SW480 (cell line): ENCODE results near the gene GNG4.
"Not testable (repeated sequence)": the region's sequence is repeated elsewhere in the genome, so short reads cannot be mapped to it uniquely, and the experiment has no call there.

Experiments used
- DNase-seq: peaks from one replicate; pipeline ENCODE4 v3.0.0-alpha.2; 2016; ENCODE audit warnings: low spot score

The GNG4 gene

DNA sequence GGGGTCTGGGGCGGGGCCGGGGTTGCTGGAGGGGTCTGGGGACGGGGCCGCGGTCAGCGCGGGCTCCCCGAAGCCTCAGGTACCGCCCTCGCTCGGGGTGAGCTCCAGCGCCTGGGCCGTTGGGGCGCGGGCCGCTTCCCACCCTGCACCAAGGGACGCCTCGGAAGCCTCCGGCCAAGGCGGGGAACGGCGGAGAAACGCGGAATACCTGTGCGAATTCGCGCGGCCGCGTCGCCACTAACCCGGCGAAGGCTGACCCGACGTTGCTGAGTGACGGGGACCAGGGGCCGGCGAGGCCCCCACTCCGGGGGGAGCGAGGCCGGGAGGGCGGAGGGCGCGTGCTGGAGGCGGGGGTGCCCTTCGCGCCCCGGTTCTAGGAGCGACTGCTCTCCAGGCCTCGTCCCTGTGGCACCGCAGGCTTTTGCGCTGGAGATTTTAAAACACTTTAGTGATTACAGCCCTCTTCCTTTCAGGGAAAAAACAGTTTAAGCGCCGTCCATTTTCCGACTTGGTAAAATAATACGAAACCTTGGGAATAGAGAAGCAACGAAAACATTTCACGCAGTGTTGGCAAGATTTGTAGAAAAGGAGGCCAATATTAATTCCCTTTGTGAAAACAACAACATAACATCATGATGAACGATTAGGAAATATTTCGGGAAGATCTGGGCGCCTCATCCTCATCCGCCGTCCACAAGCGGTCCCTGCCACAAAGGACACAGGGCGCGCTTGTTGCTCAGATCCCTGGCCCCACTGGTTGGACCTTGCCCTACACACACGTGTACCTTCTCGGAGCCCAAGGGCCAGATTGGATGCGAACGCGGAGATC is 971 bp upstream of the GNG4 start:
- DNase-seq, result peak; percentile 85

DNA sequence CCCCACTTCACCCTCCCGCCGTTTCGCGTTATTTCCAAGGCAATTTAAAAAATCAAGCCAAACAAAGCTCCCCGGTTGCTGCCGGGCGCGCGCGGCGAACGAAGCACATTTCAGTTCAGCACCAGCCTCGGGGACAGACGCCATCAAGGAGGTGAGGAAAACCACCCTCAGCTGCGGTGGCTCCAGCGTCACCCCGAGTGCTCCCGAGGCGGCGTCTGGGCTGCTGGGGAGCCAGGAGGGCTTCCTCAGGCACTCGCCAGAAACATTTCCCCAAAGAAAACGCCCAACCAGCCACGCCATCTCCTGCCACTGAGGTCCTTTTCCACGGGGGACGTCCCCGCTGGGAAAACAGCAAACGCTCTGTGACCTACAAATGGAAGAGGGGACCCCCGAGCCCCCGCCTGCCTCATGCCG is 623 bp downstream of the GNG4 start:
- peak; percentile 70 for DNase-seq

DNA sequence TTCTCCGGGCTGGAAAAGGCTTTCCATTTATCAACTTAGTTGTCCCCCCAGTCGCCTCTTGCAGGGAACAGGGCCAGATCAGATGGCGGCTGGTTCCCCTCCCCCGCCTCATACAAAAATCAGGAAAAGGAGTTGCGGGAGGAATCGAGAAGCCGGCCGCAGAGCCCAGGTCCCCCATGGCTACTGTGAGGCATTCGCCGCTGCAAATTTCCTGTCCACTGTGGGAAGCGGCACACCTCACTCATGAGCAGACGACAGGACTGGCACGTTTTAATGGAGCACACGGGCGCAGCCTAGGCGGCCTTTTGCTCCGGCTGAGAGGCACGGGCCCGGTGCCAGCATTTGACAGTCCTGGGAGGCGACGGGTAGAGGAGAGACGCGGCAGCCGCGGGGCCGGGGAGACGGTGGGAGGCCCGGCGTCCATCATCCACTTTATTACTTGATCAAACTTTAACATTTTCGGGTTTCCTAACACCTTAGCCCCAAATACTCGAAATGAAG is 1.1 kb downstream of the GNG4 start:
- DNase-seq, result peak; percentile 69

DNA sequence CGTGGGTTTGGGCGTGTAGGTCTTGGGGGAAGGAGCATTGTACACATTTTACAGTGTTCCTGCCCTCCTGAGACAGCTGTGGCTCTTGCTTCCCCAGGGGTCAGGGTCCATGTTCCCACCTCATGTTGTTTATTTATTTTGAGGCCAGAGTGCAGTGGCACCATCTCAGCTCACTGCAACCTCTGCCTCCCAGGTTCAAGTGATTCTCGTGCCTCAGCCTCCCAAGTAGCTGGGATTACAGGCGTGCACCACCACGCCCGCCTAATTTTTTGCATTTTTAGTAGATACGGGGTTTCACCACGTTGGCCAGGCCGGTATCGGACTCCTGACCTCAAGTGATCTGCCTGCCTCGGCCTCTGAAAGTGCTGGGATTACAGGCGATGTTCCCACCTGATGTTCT is 2.0 kb downstream of the GNG4 start:
- DNase-seq, result not testable (repeated sequence)

DNA sequence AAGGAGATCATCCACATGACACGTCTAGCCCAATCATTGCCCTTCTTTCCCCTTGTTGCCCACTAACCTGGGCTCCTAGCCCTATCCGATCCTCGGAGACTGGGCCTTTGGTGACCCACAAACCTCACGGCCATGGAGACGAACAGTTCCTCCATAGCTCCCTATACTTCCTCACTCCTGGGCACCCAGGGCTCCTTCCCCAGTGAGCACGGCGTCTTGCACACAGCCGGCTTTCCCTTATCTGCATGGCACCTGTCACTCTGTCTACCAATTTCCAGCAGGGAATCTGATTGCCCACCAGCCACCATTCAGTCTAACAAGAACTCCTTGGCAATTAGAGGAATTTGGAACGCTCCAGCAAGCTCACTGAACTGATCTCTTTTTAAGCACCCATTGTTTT is 3.1 kb downstream of the GNG4 start:
- DNase-seq, result no peak

DNA sequence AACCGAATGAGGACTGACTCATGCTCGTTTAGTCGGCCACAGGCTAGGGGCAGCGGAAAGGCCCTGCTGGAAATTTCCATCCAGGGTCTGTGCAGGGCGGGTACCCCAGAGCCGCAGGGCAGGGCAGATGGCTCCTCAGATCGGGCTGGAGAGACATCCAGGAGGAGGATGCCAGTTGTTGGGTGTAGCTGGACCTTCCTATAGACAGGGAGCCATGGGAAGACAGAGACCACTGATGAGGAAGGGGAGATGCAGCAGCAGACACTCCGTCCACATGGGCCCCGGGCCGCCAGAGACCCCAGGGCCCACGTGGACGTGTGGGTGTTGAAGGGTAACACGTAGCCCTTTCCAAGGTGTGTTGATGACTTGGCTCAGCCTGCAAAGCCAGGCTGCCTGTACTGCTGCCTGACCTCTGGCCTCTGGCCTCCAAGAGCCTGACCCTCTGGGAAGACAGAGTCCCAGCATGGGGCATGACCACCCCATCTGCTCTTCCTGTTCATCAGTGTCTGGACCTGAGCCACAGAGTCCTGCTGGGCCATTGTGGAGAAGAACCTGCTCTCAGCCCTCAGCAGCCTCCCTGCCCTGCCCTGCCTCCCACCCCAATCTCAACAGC is 4.8 kb downstream of the GNG4 start:
- DNase-seq, result no peak

DNA sequence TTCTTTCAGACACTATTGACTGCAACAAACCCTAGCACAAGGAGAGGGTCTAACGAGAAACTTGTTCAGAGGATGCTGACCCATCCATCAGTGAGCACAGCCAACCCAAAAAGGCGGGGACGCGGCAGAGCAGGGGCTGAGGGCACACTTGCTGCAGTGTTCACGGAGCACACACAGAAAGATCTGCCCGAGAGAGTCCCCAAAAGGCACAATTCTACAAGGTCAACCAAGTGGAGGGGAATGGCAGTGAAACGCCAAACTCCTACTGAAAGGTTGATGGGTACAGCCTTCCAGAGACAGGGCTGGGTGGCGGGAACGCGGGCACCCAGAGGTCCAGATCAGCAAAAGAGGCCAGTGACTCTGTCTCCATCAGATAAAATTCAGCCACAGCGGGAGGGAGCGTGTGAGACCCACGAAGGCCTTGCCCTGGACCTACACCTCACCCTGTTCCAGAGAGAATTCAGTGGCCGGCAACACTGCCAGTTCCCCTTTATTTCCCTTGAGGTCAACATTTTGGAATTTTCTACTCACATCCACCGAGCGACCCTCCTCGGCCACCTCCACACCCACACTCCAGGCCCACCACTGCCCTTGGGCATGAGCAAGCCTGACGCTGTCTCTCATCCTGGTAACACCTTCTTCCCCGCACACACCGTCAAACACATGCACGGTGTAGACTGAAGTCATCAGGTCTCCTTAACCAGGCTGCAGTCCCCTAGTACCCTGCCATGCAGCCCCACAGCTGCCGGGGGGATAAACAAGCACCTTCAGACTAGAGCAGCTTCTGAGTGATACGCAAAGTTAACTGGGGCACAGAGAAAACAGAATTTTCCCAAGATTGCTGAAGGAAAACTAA is 5.5 kb downstream of the GNG4 start:
- no peak for DNase-seq

DNA sequence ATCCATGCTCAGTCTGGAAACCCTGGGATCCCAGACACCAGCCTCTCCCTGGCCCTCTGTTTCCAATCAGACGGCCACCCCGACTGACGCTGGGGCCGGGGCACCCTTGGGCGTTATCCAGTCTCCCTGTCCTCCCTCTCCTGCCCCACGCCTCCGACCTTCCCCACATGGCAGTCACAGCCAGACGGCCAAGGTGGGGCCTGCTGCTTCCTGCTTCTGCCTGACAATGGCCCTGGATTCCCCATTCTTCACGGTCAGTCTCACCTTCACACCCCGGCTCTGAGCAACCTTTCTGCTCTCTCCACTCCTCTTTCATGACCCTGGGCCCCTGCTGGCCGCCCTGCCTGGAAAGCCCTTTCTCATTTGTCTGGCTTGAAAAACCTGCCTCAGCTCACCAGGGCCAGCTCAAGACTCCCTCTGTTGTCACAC is 6.6 kb downstream of the GNG4 start:
- DNase-seq, result no peak

DNA sequence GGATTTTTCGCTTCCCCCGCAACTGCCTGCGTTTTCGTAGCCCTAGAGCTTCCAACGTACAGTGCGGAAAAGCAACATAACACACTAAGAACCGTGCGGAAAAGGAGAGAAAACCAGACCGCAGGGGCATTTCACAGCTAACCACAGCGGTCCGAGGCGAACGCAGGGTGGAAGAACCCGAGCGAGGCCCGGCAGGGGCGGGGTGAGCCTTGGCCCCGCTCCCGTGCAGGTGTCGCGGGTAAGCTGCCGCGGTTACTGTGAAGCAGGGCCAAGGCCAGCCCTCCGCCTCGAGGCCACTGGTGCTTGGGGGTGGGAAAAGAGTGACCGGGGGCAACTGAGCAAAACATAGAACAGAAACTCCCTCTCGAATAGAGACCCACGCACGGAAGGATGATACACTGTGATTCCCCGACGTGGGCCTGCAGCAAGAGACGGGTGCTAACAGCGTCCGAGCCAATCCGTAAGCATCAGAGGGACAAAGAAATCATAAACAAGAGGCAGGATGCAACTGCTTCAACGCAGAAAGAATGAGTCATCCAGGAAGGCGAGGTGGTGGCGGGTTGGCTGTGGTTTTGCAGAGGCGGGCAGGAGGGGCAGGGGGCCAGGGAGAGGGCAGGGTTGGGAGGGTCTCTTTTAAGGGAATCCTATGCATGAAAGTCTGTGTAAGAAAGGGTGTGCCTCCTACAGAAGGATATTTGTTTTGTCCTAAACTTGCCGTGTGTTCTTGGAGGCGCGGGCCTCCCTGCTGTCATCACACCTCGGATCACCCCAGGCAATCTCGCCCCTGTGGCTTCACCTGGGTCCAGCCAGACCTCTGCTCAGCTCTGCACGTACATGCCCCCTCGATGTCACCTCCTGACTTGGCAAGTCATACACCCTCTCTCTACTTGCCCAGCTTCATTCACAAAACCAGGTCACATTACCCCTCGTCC is 7.3 kb downstream of the GNG4 start:
- peak; percentile 96 for DNase-seq

DNA sequence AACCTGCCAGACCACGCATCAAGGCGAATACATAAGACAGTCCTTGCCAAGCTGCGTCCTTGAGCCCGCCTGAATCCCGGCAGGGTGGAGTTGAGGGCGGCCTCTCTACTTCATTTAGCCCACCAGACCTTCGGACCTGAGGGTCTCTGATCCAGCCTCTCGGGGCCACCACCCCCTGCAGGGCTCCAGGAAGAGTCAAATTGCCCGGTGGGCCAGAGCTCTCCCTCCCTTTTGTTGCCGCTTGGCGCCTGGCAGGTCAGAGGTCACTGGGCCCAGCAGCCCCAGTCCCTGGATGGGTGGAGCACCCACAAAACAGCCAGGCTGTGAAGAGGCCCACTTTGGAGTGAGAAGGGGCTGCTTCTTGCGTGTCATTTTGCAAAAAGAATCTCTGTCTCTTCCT is 9.0 kb downstream of the GNG4 start:
- DNase-seq, result no peak

DNA sequence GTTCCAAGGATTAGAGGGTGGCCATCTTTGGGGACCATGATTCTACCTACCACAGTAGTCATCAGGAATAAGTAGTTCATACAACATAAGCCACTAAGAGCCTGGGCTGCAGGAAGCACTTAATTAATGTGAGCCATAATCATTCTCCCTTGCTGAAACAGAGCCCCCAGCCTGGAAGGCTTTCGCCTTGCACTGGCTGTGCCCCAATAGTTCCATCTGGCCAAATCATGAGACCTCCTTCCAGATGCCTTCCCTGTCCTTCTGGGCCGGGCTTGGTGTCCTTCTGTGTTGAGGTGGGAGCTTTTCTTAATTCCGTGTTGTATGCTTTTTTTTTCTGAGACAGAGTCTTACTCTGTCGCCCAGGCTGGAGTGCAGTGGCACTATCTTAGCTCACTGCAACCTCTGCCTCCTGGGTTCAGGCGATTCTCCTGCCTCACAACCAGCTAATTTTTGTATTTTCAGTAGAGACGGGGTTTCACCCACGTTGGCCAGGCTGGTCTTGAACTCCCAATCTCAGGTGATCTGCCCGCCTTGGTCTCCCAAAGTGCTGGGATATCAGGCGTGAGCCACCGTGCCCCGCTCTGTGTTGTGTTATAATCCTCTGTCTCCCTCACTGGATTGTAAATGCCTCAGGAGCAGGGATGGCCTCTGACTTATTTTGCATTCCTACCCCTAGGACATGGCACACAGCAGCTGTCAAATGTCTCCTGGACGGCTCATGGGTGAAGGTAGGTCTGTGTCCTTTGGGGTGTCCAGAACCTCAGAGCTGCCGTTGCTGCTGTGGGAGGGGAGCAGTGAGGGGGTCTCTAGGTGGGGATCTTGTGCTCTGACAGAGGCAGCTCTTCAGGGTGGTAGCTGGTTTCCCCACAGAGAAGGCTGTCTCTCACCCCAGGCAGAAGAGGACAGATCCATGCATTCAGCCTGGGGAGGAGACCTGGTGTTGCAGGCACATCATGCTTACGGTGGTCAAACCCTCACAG is 10.1 kb downstream of the GNG4 start:
- DNase-seq, result no peak

DNA sequence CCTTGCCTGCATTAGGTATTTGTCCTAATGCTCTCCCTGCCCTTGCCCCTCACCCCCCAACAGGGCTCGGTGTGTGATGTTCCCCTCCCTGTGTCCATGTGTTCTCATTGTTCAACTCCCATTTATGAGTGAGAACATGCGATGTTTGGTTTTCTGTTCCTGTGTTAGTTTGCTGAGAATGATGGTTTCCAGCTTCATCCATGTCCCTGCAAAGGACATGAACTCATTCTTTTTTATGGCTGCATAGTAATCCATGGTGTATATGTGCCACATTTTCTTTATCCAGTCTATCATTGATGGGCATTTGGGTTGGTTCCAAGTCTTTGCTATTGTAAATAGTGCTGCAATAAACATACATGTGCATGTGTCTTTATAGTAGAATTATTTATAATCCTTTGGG is 11.0 kb downstream of the GNG4 start:
- not testable (repeated sequence) for DNase-seq

DNA sequence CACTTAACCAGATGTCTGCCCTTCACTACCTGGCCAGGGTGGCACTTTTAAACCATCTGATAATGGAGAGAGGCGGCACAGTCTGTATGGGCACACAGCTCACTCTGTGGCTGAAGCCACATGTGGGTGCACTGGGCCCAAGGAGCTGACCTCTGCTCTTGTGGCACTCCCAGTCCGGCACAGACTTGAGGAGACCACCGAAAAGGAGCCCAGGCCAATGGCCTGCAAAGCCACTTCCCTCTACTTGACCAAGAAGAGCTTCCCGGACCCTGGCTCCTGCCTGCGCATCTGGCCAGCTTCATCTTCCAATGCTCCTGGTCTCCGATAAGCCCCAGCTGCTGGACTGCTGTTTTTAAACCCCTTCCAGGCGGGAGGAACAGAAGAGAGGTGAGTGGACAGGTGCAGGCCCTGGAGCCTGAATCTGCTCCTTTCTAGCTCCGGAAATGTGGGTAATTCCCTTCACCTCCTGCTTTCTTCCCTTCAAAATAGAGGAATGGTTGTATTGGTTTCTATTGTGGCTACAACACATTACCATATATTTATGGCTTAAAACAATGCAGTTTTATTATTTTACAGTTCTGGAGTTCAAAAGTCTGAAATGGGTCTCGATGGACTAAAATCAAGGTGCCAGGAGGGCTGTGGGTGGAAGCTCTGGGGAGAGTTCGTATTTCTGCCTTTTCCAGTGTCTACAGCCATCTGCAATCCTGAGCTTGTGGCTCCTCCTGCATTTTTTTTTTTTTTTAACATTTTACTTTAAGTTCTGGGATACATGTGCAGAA is 11.6 kb downstream of the GNG4 start:
- no peak for DNase-seq

DNA sequence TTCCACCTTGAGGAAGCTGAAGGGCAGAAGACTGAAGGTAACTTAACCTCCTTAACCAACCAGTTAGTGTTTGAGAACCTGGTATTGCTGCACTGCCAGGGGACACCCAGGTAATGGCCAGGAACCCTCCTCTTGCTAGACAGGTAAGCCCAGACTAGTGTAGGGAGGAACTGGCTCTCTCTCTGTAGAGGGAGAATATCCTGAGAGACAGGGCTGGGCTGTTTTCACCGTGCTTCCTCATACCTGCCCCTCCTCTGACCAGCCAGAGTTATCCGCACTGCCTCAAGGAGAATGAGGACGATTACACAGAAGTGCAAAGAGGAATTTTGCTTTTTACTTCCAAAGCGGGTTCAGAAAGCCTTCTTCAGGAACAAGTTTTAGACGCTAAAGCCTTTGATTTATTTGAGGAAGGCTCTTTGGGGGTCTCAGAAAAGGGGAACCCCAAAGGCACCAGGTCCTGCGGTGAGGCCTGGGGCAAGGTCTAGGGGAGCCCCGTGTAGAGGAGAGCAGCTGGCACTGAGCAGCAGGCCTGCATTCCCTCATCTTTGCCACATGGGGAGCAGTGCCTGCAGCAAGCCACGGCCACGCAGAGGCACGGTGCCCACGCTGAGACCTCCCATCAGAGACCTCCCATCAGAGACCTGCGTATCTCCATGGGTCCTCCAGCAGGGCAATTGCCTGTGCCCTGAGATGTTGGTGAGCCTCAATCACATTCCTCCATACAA is 13.5 kb downstream of the GNG4 start:
- no peak for DNase-seq

DNA sequence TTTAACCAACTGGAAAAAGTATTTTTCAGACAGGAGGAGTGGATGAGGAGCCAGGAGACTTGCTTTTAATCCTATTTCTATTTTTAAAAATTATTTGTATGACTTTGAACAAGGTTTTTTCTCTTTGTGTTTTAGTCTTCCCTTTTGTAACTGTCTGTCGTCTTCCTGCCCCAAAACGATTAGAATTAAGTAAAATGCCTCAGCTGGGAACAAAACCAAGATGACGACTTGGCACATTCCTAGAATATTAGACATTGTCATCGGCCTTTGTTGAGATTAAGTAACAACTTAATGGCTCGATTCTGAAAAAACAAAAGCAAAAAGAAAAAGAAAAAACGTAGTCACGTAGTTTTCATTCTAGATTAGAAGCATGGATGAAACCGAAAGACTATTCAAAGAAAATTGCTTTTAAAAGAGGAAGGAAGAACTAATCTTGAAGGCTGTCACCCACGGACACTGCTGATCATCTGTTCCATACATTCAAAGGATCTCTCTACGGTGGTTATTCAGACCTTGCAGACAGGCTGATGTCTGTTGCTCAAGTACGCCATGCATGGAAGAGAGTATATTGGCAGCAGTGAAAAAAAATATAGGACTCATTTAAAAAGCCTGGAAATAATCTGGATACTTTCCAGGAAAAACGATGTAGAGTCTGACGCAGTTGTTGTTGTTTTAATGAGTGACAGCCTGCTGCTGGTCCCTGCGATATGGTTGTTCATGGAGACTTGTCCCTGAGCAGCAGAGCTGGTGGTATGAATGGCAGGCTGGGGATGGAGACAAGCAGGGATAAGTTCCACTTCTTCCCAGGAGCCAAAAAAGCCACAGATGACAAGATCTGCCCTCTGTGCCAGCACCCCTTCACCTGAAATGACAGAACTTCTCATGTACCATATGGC is 16.8 kb downstream of the GNG4 start:
- DNase-seq, result no peak

DNA sequence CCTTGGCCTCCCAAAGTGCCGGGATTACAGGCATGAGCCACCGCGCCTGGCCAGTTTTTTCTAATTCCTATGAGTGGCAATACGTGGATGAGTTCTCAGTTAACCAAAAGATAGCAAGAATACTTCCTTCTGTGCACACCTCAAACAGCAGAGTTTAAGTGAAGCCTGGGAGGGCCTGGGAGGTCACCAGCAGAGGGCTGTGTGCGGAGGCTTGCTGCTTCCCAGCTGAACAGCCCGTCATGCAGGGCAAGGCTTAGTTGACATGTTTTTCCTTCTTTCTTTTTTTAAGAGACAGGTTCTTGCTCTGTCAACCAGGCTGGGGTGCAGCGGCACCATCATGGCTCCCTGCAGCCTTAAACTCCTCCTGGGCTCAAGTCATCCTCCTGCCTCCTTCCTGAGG is 17.8 kb downstream of the GNG4 start:
- no peak for DNase-seq

DNA sequence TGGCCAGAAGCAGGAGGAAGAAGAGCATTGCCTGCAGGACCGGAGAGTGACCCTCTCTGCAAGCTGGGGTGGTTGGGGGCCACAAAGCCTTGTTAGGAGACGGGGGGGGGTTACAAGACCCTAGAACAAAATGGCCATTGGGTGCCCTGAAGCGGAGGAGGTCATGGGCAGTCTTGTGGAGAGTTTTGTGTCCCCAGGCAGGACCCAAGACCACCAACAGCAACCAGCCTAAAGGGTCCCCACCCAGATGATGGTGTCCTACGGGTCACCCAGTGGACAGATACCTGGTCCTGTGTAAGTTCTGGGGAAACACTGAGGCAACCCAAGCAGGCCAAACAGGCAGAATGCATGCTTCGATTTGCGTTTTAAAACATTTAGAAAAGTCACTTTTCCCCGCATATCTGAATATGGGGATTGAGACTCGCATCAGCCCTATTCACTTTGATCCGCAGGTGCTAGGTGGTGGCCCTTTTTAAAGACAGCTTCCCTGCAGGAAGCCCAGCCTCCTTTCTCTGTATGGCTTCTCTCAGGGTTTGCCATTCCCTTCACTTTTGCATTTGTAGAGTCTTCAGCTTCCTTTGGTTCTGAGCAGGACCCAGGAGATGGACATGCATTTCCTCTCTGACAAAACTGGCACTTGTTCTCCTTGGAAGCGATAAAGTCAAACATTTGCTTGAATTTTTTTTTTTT is 21.1 kb downstream of the GNG4 start:
- DNase-seq, result no peak
